ENCODE data around the gene ZNF19. TPM values are rescaled to one million over a fixed set of nuclear protein-coding genes. Genes with fewer than 3 reads are reported as not detected.

ZNF19 gene
- total RNA-seq, 6 donors from 2014 or later, result 9.4 to 44.0 (median 18.6) TPM

DNA sequence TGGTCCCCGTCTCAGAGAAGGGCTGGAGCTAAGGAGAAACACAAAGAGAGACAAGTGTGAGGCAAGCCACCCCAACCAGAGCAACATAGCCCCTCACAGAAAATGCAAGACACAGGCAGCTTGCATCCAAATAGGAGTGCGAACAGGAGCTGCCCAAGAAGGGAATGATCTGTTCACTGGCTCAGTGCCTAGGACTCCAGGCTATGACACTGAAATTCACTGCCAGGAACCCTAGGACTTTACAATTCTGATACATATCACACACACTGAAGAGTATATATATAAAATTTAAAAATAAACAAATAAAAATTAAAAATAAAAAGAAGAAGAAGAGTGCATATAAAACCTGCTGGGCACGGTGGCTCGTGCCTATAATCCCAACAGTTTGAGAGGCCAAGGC is 32.3 kb downstream of the ZNF19 start:
- 96 to 97% methylated on average over 4 of the region's 4 CpGs for WGBS, 2 donors
- Histone ChIP-seq H3K9me3 (peaks cover 0 to 12% (median 6%) of the 10 kb centered on the region in 4 donors), H3K27me3 (no peaks in the 10 kb centered on the region), H3K4me3 (no peak overlapping the region), H3K4me1 (peaks cover 10 to 18% (median 14%) of the 10 kb centered on the region in 4 donors), H3K36me3 (peaks cover 11 to 50% (median 42%) of the 10 kb centered on the region in 4 donors), H3K27ac (no peak overlapping the region)
- ATAC-seq (ENCODE audit: low FRiP score in 2 of 2), result no peak
- no peak for DNase-seq
- TF ChIP-seq EP300 (IDR thresholded peaks at IDR 0.05) (no peak), POLR2AphosphoS5 (IDR thresholded peaks at IDR 0.05) (no peak), POLR2A (IDR thresholded peaks at IDR 0.05) (no peak)
- TF ChIP-seq, protein P1, sequence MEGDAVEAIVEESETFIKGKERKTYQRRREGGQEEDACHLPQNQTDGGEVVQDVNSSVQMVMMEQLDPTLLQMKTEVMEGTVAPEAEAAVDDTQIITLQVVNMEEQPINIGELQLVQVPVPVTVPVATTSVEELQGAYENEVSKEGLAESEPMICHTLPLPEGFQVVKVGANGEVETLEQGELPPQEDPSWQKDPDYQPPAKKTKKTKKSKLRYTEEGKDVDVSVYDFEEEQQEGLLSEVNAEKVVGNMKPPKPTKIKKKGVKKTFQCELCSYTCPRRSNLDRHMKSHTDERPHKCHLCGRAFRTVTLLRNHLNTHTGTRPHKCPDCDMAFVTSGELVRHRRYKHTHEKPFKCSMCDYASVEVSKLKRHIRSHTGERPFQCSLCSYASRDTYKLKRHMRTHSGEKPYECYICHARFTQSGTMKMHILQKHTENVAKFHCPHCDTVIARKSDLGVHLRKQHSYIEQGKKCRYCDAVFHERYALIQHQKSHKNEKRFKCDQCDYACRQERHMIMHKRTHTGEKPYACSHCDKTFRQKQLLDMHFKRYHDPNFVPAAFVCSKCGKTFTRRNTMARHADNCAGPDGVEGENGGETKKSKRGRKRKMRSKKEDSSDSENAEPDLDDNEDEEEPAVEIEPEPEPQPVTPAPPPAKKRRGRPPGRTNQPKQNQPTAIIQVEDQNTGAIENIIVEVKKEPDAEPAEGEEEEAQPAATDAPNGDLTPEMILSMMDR (IDR thresholded peaks at IDR 0.05), result no peak

DNA sequence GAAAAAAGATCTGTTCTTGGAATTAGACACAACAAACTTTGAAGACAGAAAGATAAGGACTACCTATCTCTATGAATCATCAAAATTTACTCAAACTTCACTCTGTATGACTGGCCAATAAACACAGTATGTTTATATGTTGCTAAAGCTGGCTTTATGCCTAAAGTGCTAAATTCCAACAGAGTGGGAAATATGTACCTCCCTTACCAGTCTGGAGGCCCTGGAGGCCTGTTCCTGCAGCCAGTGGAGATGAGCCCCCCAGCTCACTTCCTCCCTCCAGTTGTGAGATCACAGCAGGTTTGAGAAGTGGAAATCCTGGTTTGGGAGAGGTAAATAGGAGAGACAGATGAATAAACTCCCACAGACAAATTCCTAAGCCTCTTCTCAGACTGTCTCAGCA is 36.1 kb downstream of the ZNF19 start:
- ATAC-seq (ENCODE audit: low FRiP score in 2 of 2) (no peak), DNase-seq (no peak)
- H3K4me3 ChIP-seq, result no peak overlapping the region
- no peaks in the 10 kb centered on the region for H3K4me1 ChIP-seq
- no peak overlapping the region for H3K27ac ChIP-seq
- TF ChIP-seq, protein P1 (IDR thresholded peaks at IDR 0.05), result no peak
- TF ChIP-seq EP300 (IDR thresholded peaks at IDR 0.05) (no peak), POLR2AphosphoS5 (IDR thresholded peaks at IDR 0.05) (no peak), POLR2A (IDR thresholded peaks at IDR 0.05) (no peak)
- peaks cover 30 to 49% (median 43%) of the 10 kb centered on the region in 4 donors for H3K9me3 ChIP-seq
- H3K36me3 ChIP-seq, result peaks cover 32 to 87% (median 78%) of the 10 kb centered on the region in 4 donors
- H3K27me3 ChIP-seq, result no peaks in the 10 kb centered on the region

DNA sequence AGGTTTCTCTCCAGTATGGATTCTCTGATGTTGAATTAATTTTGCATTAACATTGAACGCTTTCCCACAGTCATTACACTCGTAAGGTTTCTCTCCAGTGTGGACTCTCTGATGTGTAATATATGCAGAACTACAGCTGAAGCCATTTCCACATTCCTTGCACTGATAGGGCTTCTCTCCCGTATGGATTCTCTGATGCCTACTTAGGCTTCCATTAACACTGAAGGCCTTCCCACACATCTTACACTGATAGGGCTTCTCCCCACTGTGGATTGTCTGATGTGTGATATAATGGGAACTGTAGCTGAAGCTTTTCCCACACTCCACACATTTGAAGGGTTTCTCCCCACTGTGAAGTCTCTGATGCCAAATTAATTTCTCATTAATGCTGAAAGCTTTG is 40.1 kb downstream of the ZNF19 start:
- no peaks in the 10 kb centered on the region for H3K27me3 ChIP-seq
- H3K4me3 ChIP-seq, result no peak overlapping the region
- no peak for TF ChIP-seq EP300 (IDR thresholded peaks at IDR 0.05)
- TF ChIP-seq POLR2A (IDR thresholded peaks at IDR 0.05), result no peak
- no peak for TF ChIP-seq POLR2AphosphoS5 (IDR thresholded peaks at IDR 0.05)
- TF ChIP-seq, protein P1 (IDR thresholded peaks at IDR 0.05), result no peak
- peaks cover 56 to 83% (median 80%) of the 10 kb centered on the region in 4 donors for H3K9me3 ChIP-seq
- DNase-seq, result no peak
- no peaks in the 10 kb centered on the region for H3K4me1 ChIP-seq
- H3K27ac ChIP-seq, result no peak overlapping the region
- peaks cover 32 to 63% (median 58%) of the 10 kb centered on the region in 4 donors for H3K36me3 ChIP-seq
- no peak for ATAC-seq (ENCODE audit: low FRiP score in 2 of 2)
- WGBS, 2 donors, result 96 to 99% methylated on average over 3 of the region's 3 CpGs

DNA sequence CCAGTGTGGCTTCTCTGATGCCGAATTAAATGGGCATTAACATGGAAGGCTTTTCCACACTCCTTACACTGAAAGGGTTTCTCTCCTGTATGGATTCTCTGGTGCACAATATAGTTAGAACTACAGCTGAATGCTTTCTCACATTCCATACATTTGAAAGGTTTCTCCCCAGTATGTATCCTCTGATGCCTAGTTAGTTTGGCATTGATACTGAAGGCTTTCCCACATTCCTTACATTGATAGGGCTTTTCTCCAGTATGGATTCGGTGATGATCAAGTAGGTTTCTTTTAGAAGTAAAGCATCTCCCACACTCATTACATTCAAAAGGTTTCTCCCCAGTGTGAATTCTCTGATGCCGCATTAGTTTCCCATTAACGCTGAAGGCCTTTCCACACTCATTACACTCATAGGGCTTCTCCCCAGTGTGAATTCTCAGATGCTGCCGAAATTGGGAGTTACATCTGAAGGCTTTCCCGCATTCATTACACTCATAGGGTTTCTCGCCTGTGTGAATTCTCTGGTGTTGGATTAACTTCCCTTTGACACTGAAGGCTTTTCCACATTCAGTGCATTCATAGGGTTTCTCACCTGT is 40.8 kb downstream of the ZNF19 start:
- no peak for ATAC-seq (ENCODE audit: low FRiP score in 2 of 2)
- H3K4me3 ChIP-seq, result no peak overlapping the region

More for the DNA sequence above, 40.8 kb downstream of the ZNF19 start:
- Histone ChIP-seq H3K9me3 (peaks cover 56 to 89% (median 85%) of the 10 kb centered on the region in 4 donors), H3K27me3 (no peaks in the 10 kb centered on the region), H3K36me3 (peaks cover 28 to 57% (median 52%) of the 10 kb centered on the region in 4 donors), H3K4me1 (no peaks in the 10 kb centered on the region), H3K27ac (no peak overlapping the region)
- DNase-seq, result no peak
- TF ChIP-seq, protein P1 (IDR thresholded peaks at IDR 0.05), result no peak
- TF ChIP-seq POLR2AphosphoS5 (IDR thresholded peaks at IDR 0.05), result no peak
- TF ChIP-seq POLR2A (IDR thresholded peaks at IDR 0.05), result no peak
- TF ChIP-seq EP300 (IDR thresholded peaks at IDR 0.05), result no peak
- 97 to 99% methylated on average over 7 of the region's 7 CpGs for WGBS, 2 donors

All from upper lobe of left lung (tissue), 6 donors.